OCI-LY3 (cell line): ENCODE measurements around the gene NT5C.

ENCODE experiments used
- EZH2phosphoT487 ChIP-seq: fragments of 200-600 bp; shearing (Covaris generic); IDR thresholded peaks from 2 replicates; pipeline ENCODE4 v1.6.1; 2018; ENCODE audit warnings: antibody characterized with exemption, mixed run types, low read depth
- TF ChIP-seq, protein P1 (sequence below): fragments of 200-600, 300-600 bp; sonication (generic); IDR thresholded peaks from 2 replicates; pipeline ENCODE4 v1.5.1; 2014; ENCODE audit warnings: antibody characterized with exemption, low read length, low read depth

DNA sequence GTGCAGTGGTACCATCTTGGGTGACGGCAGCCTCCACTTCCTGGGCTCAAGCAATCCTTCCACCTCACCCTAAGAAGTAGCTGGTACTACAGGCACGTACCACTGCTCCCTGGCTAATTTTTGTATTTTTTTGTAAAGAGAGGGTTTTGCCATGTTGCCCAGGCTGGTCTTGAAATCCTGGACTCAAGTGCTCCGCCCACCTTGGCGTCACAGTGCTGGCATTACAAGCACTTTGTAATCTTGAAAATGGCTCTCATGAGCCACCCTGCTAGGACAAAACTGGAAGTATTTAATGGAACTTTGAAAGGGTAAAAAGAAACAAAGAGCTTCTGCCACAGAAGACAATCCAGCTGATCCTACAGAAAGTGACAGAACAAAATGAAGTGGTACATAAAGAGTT, 42.0 kb upstream of the NT5C start:
- TF ChIP-seq, protein P1, sequence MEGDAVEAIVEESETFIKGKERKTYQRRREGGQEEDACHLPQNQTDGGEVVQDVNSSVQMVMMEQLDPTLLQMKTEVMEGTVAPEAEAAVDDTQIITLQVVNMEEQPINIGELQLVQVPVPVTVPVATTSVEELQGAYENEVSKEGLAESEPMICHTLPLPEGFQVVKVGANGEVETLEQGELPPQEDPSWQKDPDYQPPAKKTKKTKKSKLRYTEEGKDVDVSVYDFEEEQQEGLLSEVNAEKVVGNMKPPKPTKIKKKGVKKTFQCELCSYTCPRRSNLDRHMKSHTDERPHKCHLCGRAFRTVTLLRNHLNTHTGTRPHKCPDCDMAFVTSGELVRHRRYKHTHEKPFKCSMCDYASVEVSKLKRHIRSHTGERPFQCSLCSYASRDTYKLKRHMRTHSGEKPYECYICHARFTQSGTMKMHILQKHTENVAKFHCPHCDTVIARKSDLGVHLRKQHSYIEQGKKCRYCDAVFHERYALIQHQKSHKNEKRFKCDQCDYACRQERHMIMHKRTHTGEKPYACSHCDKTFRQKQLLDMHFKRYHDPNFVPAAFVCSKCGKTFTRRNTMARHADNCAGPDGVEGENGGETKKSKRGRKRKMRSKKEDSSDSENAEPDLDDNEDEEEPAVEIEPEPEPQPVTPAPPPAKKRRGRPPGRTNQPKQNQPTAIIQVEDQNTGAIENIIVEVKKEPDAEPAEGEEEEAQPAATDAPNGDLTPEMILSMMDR, result no peak
- TF ChIP-seq EZH2phosphoT487, result no peak
